Measurements from ENCODE around the gene CHMP4A. TPM values are rescaled to one million over a fixed set of nuclear protein-coding genes. Genes with fewer than 3 reads are reported as not detected.
A peak's percentile ranks its signal among the peaks of the same experiment; 100 is the strongest.

Gene CHMP4A
- 34.3 TPM for total RNA-seq (ENCODE audit: unreplicated experiment)
- long read RNA-seq, transcript CHMP4A-201 (6 exons, 1,393 nt) = major isoform, 25 of 28 reads
- long read RNA-seq, partial matches to known transcripts = 0 of 28 reads
- long read RNA-seq, other reads (novel, unspliced or antisense) = 3 of 28 reads

- Mint-ChIP-seq H3K36me3 (ENCODE audit: low read depth, unreplicated experiment) (peaks cover 28% of the 10 kb centered on the region), H3K9me3 (ENCODE audit: unreplicated experiment) (no peaks in the 10 kb centered on the region), H3K4me3 (ENCODE audit: unreplicated experiment) (peak within 1 kb of the TSS; percentile 93), H3K27me3 (ENCODE audit: unreplicated experiment) (peaks cover 28% of the 10 kb centered on the region), H3K4me1 (ENCODE audit: unreplicated experiment) (peaks cover 21% of the 10 kb centered on the region), H3K27ac (ENCODE audit: unreplicated experiment) (peak within 1 kb of the TSS; percentile 96)
- peak; percentile 92 for DNase-seq (ENCODE audit: low spot score)
- no peak for TF ChIP-seq CTCF (IDR thresholded peaks at IDR 0.05; ENCODE audit: unreplicated experiment)
Observed at GRCh38 chr14:24212924-24213865, at the start of gene CHMP4A. CHMP4A (minus strand) TSS chr14:24213488; CDS start chr14:24213439, 49 bp downstream.

GRCh38 chr14:24261969-24262327 is 48.7 kb upstream of the CHMP4A start:
- DNase-seq (ENCODE audit: low spot score) = no peak
- no peaks in the 10 kb centered on the region for H3K9me3 Mint-ChIP-seq (ENCODE audit: unreplicated experiment)
- TF ChIP-seq CTCF (IDR thresholded peaks at IDR 0.05; ENCODE audit: unreplicated experiment) = no peak
- peaks cover 3% of the 10 kb centered on the region for H3K36me3 Mint-ChIP-seq (ENCODE audit: low read depth, unreplicated experiment)
- H3K4me1 Mint-ChIP-seq (ENCODE audit: unreplicated experiment) = peaks cover 1% of the 10 kb centered on the region
- no peak overlapping the region for H3K27ac Mint-ChIP-seq (ENCODE audit: unreplicated experiment)
- no peak overlapping the region for H3K4me3 Mint-ChIP-seq (ENCODE audit: unreplicated experiment)
- peaks cover 7% of the 10 kb centered on the region for H3K27me3 Mint-ChIP-seq (ENCODE audit: unreplicated experiment)

GRCh38 chr14:24261256-24261968 is 48.1 kb upstream of the CHMP4A start:
- H3K27me3 Mint-ChIP-seq (ENCODE audit: unreplicated experiment) = peaks cover 8% of the 10 kb centered on the region
- no peak overlapping the region for H3K4me3 Mint-ChIP-seq (ENCODE audit: unreplicated experiment)
- TF ChIP-seq CTCF (IDR thresholded peaks at IDR 0.05; ENCODE audit: unreplicated experiment) = no peak
- H3K4me1 Mint-ChIP-seq (ENCODE audit: unreplicated experiment) = peaks cover 7% of the 10 kb centered on the region
- H3K9me3 Mint-ChIP-seq (ENCODE audit: unreplicated experiment) = no peaks in the 10 kb centered on the region
- peak overlapping the region; percentile 22 for H3K27ac Mint-ChIP-seq (ENCODE audit: unreplicated experiment)
- no peaks in the 10 kb centered on the region for H3K36me3 Mint-ChIP-seq (ENCODE audit: low read depth, unreplicated experiment)
- no peak for DNase-seq (ENCODE audit: low spot score)

- H3K27me3 Mint-ChIP-seq (ENCODE audit: unreplicated experiment) = peaks cover 8% of the 10 kb centered on the region
- no peak for TF ChIP-seq CTCF (IDR thresholded peaks at IDR 0.05; ENCODE audit: unreplicated experiment)
- H3K36me3 Mint-ChIP-seq (ENCODE audit: low read depth, unreplicated experiment) = no peaks in the 10 kb centered on the region
- no peak overlapping the region for H3K4me3 Mint-ChIP-seq (ENCODE audit: unreplicated experiment)
- no peak for DNase-seq (ENCODE audit: low spot score)
- peak overlapping the region; percentile 22 for H3K27ac Mint-ChIP-seq (ENCODE audit: unreplicated experiment)
- H3K4me1 Mint-ChIP-seq (ENCODE audit: unreplicated experiment) = peaks cover 9% of the 10 kb centered on the region
- H3K9me3 Mint-ChIP-seq (ENCODE audit: unreplicated experiment) = no peaks in the 10 kb centered on the region
Observed at GRCh38 chr14:24260780-24261157, 47.5 kb upstream of the CHMP4A start.
